ENCODE data around the gene PFDN5.

GRCh38 chr12:53302903-53303302, 7.6 kb downstream of the PFDN5 start:
- TF ChIP-seq POLR2A (IDR thresholded peaks at IDR 0.05), result no peak
- no peak for TF ChIP-seq CTCF (IDR thresholded peaks at IDR 0.05)
